Aorta (tissue), 5 donors: ENCODE data around the gene CASP8. TPM values are rescaled to one million over a fixed set of nuclear protein-coding genes. Genes with fewer than 3 reads are reported as not detected.
A peak's percentile ranks its signal among the peaks of the same experiment; 100 is the strongest.

Source experiments
- ATAC-seq: fragments of 200-7000 bp; cut with Tn5 transposase; one replicate; pipeline ENCODE4 v1.9.1; 2022; ENCODE audit warnings: moderate library complexity; ENCODE audit not compliant: low FRiP score
- DNase-seq, 2 donors: peaks; one replicate each; pipeline ENCODE4 v3.0.0-alpha.2; 2020
- H3K27ac ChIP-seq, 2 donors: one replicate each; pipeline ENCODE4 v1.5.1; 2013; ENCODE audit warnings: low read length in 2 of 2, mild to moderate bottlenecking in 2 of 2, moderate library complexity in 2 of 2, control low read depth in 1 of 2, inconsistent platforms in 1 of 2, low read depth in 1 of 2
- H3K27me3 ChIP-seq, 2 donors: one replicate each; pipeline ENCODE4 v1.6.1; 2013; ENCODE audit warnings: control low read depth in 1 of 2, low read length in 1 of 2, mild to moderate bottlenecking in 1 of 2, moderate library complexity in 1 of 2; ENCODE audit not compliant: insufficient read depth in 2 of 2, control insufficient read depth in 1 of 2
- H3K36me3 ChIP-seq, 2 donors: one replicate each; pipeline ENCODE4 v1.6.1; 2013; ENCODE audit warnings: control low read depth in 1 of 2, low read length in 1 of 2, mild to moderate bottlenecking in 1 of 2; ENCODE audit not compliant: insufficient read depth in 2 of 2, control insufficient read depth in 1 of 2
- H3K4me1 ChIP-seq, 2 donors: one replicate each; pipeline ENCODE4 v1.6.1; 2013; ENCODE audit warnings: low read length in 2 of 2, control low read depth in 1 of 2, mild to moderate bottlenecking in 1 of 2, moderate library complexity in 1 of 2; ENCODE audit not compliant: insufficient read depth in 2 of 2, control insufficient read depth in 1 of 2
- H3K4me3 ChIP-seq, 2 donors: one replicate each; pipeline ENCODE4 v1.5.1; 2013; ENCODE audit warnings: low read length in 2 of 2, control low read depth in 1 of 2, mild to moderate bottlenecking in 1 of 2
- H3K9me3 ChIP-seq: one replicate; pipeline ENCODE4 v1.6.1; 2013; ENCODE audit warnings: mild to moderate bottlenecking, low read length; ENCODE audit not compliant: control insufficient read depth
- WGBS, 2 donors: extraction: QIAGEN DNeasy Blood & Tissue Kit; methylation state at CpG; one replicate each; pipeline ENCODE4 v1.1.7; 2013; 5-methylcytosine and 5-hydroxymethylcytosine counted together
- intact Hi-C, 2 donors: fragments of 100-400 bp; cut with DNase I; formaldehyde crosslinking; loops; one replicate each; pipeline versions ENCODE4 v1.14.2 to v1.15.0; 2022
- polyA plus RNA-seq, 2 donors: library from polyadenylated mRNA; stranded (reverse); fragments of 200-250 nt; gene quantifications; one replicate each; pipeline ENCODE4 v1.2.3, GENCODE V29; 2013
- total RNA-seq, 2 donors: library from RNA; stranded (reverse); fragmentation: NEBNext Ultra II Directional; extraction: Animal tissue kit (Norgen Biotek cat#: 25700); gene quantifications; one replicate each; pipeline ENCODE4 v1.2.1, GENCODE V29; 2021
- donor health status: healthy with polysubstance abuse.
- donor health status: Bipolar disorder and iron deficiency.
- donor health status: DM: no; HTN: no; CAD: no.
- donor health status: DM: no; HTN: no; CAD: no.
- donor health status: DM: yes; HTN: yes; CAD: no.

The CASP8 gene
- total and polyA plus RNA-seq, 4 donors: 5.6 to 20.3 (median 14.5) TPM

- peak in 1 of 2 donors; percentile 61 for DNase-seq
- ATAC-seq: no peak
These were observed 6.1 kb upstream of the CASP8 start for GRCh38 chr2:201254081-201254730.

DNA sequence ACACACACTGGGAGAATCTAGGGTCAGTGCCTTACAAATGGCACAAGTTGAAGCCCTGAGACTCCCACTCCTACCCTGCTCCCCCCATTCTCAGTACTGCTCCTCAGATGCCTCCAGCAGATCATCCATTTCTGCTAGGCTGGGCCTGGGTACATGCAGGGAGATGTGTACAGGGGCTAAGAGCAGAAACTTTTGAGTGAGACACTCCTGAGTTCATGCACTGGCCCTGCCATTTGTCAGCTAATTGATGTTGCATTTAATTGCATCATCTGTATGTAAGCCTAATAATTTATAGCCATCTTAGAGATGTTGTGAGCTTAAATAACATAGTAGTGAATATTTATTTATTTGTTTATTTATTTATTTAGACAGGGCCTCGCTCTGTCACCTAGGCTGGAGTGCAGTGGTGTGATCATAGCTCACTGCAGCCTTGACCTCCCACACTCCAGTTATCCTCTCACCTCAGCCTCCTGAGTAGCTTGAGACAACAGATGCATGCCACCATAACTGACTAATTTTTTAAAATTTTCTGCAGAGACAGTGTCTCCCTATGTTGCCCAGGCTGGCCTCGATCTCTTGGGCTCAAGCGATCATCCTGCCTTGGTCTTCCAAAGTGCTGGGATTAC, 4.8 kb upstream of the CASP8 start:
- no peak for ATAC-seq
- 93 to 97% methylated on average over 3 of the region's 3 CpGs for WGBS, 2 donors

More at GRCh38 chr2:201254081-201254730, 6.1 kb upstream of the CASP8 start:
- Histone ChIP-seq H3K36me3 (no peaks in the 10 kb centered on the region), H3K27me3 (no peaks in the 10 kb centered on the region), H3K4me1 (no peaks in the 10 kb centered on the region), H3K27ac (no peak overlapping the region), H3K4me3 (no peak overlapping the region), H3K9me3 (no peaks in the 10 kb centered on the region)
- intact Hi-C loops: no loop called here
- WGBS, 2 donors: 45 to 51% methylated on average over 5 of the region's 5 CpGs

DNA sequence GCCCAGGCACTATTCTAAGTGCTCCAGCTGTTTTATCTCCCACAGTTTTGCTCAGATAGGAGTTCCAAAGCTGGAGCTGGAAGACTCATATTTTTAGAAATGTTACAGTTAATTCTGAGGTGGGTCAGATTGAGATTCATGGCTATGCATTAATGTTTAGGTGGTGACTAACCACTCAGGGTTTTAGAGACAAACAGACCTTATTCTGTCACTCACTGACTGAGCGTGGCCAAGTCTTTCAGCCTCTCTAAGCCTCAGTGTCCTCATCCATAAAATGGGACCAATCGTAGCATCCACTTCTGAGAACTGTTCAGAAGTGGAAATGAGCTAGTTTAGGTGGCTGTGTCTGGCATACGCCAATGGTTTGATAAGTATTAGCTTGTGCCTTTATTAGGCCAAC, 4.3 kb upstream of the CASP8 start:
- DNase-seq (no peak), ATAC-seq (no peak)
- no peak overlapping the region for H3K27ac ChIP-seq
- WGBS, 2 donors: 75 to 97% methylated on average over 3 of the region's 3 CpGs
- H3K9me3 ChIP-seq: no peaks in the 10 kb centered on the region
- H3K36me3 ChIP-seq: no peaks in the 10 kb centered on the region
- H3K4me3 ChIP-seq: no peak overlapping the region
- no peaks in the 10 kb centered on the region for H3K27me3 ChIP-seq
- no peaks in the 10 kb centered on the region for H3K4me1 ChIP-seq
- intact Hi-C loops: no loop called here

More for the DNA sequence above, 4.8 kb upstream of the CASP8 start:
- H3K36me3 ChIP-seq: no peaks in the 10 kb centered on the region
- H3K9me3 ChIP-seq: no peaks in the 10 kb centered on the region
- H3K27ac ChIP-seq: no peak overlapping the region
- DNase-seq: no peak
- H3K4me1 ChIP-seq: no peaks in the 10 kb centered on the region
- H3K27me3 ChIP-seq: no peaks in the 10 kb centered on the region
- intact Hi-C loops: no loop called here
- H3K4me3 ChIP-seq: no peak overlapping the region

DNA sequence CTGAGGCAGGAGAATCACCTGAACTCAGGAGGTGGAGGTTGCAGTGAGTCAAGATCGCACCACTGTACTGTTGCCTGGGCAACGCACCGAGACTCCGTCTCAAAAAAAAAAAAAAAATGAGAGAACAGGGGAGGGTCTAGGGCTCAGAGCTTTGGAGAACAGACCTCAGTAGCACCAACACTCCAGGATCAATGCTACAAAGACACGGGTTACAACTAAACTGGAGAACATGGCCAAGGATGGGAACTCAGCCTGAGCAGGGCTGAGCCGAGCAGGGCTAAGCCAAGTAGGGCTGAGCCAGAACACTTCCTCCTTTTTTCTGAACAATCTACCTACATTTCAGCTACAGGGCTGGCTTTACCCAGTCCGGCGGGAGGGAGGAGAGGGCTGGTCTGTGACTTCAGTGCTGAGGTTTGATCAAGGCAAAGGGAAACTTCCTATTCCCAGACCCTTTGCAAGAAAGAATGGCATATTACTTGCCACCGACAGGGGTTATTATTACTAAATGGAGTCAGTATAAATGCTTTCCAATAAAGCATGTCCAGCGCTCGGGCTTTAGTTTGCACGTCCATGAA, 2.9 kb upstream of the CASP8 start:
- WGBS, 2 donors: 9 to 14% methylated on average over 12 of the region's 12 CpGs
- intact Hi-C loops: no loop called here
- Histone ChIP-seq H3K4me3 (peak overlapping the region; percentile 62 to 66), H3K9me3 (no peaks in the 10 kb centered on the region), H3K27me3 (no peaks in the 10 kb centered on the region), H3K36me3 (no peaks in the 10 kb centered on the region), H3K27ac (peak overlapping the region in 1 of 2 donors; percentile 58), H3K4me1 (no peaks in the 10 kb centered on the region)
- ATAC-seq (peak; percentile 67), DNase-seq (peak in 1 of 2 donors; percentile 66)

DNA sequence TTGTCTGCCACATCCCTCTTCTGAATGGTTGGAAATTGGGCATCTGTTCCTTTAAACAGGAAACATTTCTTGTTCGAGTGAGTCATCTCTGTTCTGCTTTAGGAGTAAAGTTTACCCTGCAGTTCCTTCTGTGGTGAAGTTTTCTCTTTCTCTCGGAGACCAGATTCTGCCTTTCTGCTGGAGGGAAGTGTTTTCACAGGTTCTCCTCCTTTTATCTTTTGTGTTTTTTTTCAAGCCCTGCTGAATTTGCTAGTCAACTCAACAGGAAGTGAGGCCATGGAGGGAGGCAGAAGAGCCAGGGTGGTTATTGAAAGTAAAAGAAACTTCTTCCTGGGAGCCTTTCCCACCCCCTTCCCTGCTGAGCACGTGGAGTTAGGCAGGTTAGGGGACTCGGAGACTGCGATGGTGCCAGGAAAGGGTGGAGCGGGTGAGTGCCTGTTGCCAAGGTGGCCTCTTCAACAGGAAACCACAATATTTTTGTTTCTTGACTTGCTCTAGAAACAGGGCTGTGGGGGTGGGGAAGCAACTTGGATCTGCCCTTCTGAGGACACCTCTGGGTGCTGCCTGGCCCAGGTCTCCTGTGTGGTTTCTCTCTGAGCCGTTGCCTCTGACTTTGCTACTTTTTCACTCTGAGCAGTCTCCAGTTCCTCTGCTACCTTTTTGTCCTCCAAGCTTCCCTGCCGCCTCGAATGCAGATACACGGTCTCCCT, 2.2 kb upstream of the CASP8 start:
- WGBS, 2 donors: 0% methylated on average over 10 of the region's 10 CpGs
- H3K27me3 ChIP-seq: no peaks in the 10 kb centered on the region
- H3K9me3 ChIP-seq: no peaks in the 10 kb centered on the region
- no peaks in the 10 kb centered on the region for H3K36me3 ChIP-seq
- peak; percentile 79 for ATAC-seq
- H3K4me1 ChIP-seq: peaks cover 0 to 2% of the 10 kb centered on the region in 2 donors
- peak; percentile 82 to 89 for DNase-seq
- H3K4me3 ChIP-seq: peak overlapping the region; percentile 62 to 66
- intact Hi-C loops: no loop called here
- H3K27ac ChIP-seq: peak overlapping the region in 1 of 2 donors; percentile 9

DNA sequence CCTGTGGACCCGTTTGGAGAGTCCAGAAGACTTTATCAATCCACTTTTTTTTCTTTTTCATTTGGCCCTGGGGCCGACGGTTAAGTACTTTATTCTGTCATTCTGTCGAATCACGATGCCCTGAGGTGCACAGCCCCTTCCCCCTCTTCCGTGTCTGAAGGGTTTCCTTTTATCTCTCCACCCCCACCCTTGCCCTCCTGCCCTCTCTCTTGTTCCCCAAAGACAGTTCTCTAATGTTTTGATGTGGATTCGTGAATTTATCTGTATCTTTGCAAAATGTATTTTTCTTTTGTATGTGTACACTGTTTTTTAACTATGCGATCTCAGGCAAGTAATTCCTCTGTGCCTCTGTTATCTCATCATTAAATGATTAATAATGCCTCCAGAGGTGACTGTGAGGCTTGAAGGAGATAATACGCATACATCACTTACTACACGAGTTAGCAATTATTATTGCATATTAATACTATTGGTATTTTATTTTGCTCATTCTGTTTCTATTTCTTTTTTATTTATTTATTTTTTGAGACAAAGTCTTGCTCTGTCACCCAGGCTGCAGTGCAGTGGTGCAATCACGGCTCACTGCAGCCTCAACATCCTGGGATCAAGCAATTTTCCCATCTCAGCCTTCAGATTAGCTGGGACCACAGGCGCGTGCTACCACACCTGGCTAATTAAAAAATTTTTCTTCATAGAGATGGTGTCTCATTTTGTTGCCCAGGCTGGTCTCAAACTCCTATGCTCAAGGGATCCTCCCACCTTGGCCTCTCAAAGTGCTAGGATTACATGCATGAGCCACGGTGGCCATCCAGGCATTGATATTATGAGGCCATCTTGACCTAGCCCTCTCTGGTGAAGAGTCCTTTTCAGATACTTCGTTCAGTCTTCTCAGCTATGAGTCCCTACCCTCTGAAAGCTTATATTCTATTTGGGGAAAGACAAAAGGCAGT, 1.4 kb upstream of the CASP8 start:
- WGBS, 2 donors: 28 to 29% methylated on average over 15 of the region's 15 CpGs
- no peak for DNase-seq
- intact Hi-C loops: no loop called here

DNA sequence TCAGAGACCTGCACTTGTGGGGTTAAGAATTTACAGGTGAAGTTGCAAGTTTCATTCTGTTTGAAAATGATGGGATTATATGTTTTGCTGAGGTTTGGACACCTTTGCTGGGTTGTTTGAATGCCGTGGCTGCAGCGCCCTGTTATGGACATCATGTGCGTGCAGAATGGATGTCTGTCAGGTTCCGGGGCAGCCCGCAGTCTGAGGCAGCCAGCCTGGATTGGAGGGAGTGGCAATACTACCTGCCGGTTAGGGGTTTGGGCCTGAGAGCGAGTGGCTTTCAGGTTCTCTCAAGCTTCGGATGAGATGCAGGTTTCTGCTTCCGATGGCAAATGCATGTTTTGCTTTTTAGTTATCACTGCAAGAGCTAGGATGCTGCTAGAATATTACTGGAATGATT, 1.1 kb downstream of the CASP8 start:
- ATAC-seq: no peak
- H3K4me1 ChIP-seq: peaks cover 0 to 2% of the 10 kb centered on the region in 2 donors
- no peaks in the 10 kb centered on the region for H3K9me3 ChIP-seq
- WGBS, 2 donors: 87 to 91% methylated on average over 9 of the region's 9 CpGs
- H3K27me3 ChIP-seq: no peaks in the 10 kb centered on the region
- no peak for DNase-seq
- no peak overlapping the region for H3K4me3 ChIP-seq
- no peaks in the 10 kb centered on the region for H3K36me3 ChIP-seq
- no peak overlapping the region for H3K27ac ChIP-seq
- intact Hi-C loops: no loop called here

More for the DNA sequence above, 1.4 kb upstream of the CASP8 start:
- no peaks in the 10 kb centered on the region for H3K27me3 ChIP-seq
- ATAC-seq: peak; percentile 33
- H3K36me3 ChIP-seq: no peaks in the 10 kb centered on the region
- H3K27ac ChIP-seq: no peak overlapping the region
- peak overlapping the region; percentile 62 to 66 for H3K4me3 ChIP-seq
- no peaks in the 10 kb centered on the region for H3K9me3 ChIP-seq
- peaks cover 0 to 2% of the 10 kb centered on the region in 2 donors for H3K4me1 ChIP-seq

DNA sequence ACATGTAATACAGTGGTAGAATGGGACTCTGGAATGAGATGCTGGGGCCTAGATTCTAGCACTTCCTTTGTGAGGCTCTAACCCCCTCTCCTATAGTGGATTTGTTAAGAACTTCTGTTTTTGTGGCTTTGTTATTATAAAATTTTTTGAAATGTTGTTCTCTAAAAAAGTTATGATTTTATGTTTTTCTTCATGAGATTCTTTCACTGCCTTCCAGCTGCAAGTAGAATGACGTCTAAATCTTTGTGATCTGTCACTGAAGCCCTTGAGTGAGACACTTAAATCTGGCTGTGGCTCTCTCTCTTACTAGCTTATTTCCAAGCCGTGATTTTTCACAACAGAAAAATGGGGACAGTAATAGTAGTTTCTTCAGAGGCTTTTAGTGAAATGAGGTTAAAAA, 1.6 kb downstream of the CASP8 start:
- peaks cover 0 to 2% of the 10 kb centered on the region in 2 donors for H3K4me1 ChIP-seq
- H3K9me3 ChIP-seq: no peaks in the 10 kb centered on the region
- peaks cover 0 to 2% of the 10 kb centered on the region in 2 donors for H3K36me3 ChIP-seq
- no peak overlapping the region for H3K27ac ChIP-seq
- intact Hi-C loops: no loop called here
- no peak for DNase-seq
- ATAC-seq: no peak
- H3K27me3 ChIP-seq: no peaks in the 10 kb centered on the region
- whole genome bisulfite sequencing, 2 donors: 50 to 55% methylated on average over 2 of the region's 2 CpGs
- H3K4me3 ChIP-seq: no peak overlapping the region
